ENCODE data around the gene KLHL29.
"Not testable (repeated sequence)": the region's sequence is repeated elsewhere in the genome, so short reads cannot be mapped to it uniquely, and the experiment has no call there.

Gene KLHL29

GRCh38 chr2:23384551-23385343, at the start of gene KLHL29:
TSS of gene KLHL29 (plus strand) at chr2:23385179. CDS start at chr2:23562197, 177,018 bp downstream.
- peak; percentile 51 for DNase-seq

DNA sequence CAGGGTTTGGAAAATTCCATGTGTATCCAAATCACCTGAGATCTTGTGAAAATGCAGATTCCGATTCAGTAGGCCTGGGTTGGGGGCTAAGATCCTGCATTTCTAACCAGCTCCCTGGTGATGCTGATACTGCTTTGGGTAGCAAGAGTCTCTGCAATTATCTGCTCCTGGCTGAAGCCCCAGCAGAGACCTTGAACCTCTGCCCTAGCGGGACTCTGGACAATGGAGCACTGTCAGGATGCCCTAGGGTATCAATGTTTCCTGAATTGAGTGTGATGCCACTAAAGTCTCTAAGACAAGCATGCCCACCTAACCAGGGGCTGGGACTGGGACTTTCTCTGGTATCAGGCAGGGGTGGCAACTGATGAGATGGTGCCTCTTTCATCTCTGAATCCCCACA, 49.4 kb upstream of the KLHL29 start:
- DNase-seq, result no peak

DNA sequence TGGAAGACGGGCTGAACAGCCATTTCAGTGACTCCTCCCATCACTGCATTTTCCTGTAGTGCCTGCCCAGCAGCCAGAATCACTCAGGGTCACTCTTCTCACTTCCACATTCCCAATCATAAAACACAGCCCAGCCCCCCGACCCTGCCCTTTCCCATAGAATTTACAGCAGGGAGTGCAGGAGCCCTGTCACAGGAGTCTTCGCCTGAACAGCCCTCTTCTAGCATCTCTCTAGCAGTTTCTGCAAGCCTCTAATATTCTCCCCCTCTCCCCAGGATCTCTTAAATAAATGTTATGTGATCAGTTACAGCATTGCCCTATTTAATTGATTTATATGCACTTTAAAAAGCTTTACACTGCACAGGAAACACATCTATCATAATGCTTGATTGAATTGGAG, 42.9 kb upstream of the KLHL29 start:
- DNase-seq, result no peak

DNA sequence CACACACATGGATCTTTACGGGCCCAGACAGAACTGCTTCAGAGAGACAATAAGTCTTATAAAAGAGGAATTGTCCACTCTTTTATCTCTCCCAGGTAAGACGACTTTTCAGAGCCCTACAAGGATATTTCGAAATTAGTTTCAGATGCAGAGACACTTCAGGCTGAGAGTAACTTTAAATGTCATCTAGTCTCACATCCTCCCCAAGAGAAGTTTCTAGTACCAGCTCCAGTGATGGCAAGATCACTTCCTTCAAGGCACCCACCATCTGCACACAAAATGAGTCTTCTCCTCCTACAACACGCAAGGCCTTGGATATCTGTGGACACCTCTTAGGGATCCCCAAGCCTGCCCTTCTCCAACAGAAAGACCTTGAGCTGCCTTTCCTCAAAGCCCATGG, 39.0 kb upstream of the KLHL29 start:
- no peak for DNase-seq

DNA sequence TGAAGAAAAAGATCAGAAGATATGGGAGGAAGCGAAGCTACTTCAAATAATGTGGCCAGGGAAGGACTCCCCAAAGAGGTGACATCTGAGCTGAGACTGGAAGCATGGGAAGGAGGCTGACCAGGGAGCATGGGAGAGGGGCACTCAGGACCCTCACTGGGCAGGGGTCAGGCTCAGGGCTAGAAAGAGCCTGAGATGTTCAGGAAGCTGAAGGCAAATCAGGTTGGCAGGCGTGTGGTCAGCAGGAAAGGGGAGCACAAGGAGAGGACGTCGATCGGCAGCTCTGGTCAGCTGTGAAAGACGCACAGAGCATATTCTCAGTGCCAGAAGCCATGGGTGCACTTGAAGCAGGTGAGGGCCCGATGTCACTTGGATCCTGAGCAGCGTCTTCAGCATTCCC, 38.2 kb upstream of the KLHL29 start:
- no peak for DNase-seq

- DNase-seq, result no peak
Measured at GRCh38 chr2:23347471-23348092, 37.4 kb upstream of the KLHL29 start.

DNA sequence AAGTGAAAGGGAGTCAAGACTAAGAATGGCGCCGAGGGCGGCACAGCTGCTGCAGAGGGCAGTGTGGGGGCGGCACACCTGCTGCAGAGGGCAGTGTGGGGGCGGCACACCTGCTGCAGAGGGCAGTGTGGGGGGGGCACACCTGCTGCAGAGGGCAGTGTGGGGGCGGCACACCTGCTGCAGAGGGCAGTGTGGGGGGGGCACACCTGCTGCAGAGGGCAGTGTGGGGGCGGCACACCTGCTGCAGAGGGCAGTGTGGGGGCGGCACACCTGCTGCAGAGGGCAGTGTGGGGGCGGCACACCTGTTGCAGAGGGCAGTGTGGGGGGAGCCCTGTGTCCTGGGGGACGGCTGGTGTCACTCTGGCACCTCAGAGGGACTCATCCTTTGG, 36.9 kb upstream of the KLHL29 start:
- not testable (repeated sequence) for DNase-seq

DNA sequence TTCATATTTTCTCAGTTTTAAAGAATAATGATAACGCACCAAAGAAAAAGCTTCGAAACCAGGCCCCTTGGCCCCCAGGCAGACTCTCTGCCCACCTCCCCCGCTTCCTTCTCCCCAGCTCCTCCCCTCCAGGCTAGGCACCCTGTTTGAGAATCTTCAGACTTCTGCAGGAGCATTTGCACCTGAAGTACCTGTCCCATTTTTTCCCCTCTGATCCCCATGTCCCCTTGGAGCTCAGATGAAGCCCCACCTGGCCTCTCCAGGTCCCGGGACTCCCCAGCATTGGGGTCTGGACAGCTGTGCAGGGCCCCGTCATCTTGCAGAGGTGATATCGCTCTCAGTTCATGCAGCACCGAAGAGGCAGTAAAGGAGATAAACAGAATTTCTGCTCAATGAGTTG, 35.5 kb upstream of the KLHL29 start:
- DNase-seq, result no peak

DNA sequence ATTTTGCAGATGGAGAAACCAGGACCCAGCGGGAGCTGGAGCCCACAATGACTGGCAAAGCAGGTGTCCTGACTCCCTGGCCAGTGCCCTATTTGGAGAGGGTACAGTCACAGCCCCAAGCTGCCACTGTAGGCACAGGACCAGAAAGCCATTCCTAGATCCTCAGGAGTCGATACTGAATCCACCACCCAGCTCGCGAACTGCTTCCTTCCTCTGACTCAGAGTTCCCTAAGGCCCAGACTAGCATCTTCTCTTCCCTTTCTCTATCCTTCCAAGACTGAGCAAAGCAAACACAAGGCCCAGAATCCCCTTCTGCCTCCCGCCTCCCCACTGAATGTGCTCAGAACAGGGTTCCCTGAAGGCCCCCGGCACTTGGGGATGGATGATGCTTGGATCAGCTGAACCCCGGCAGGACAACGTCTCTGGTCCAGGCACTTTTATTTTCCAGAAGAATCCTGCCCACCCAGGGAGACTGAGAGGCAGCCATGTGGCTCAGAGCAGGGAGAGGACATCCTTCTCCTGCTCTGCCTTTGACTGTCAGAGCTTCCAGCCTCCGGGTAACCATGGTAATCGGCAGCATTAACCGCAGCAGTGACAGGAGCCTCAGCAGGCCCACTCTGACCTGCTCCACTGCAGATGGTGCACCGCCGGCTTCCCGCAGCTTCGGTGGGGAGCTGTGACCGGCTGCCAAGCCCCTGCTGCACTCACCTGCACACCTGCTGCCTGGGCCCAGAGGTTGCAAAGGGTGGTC, 34.8 kb upstream of the KLHL29 start:
- no peak for DNase-seq

DNA sequence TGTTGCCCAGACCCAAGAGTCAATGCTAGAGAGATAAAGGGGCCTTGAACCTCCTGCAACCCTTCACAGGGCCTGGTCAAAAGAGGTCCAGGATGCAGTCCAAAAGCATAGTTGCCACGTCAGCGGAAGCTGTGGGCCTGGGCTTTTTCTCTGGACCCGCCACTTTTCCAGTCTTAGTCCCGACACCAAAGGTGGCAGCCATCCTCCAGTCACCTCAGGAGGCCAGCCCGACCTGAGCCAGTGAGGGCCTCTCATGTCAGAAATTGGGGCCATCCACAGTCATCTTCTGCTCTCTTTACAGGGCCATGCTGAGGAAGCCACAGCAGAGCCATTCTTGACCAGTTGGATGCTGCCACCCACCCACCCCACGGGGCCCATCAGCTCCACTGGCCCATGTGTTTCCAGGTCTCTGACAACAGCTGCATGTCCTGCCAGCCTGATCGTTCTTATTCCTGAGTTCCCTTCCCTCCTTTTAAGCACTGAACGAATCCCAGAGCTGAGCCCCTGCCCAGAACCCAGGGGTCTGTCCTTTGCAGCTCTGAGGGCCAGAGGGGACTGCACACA, 34.1 kb upstream of the KLHL29 start:
- no peak for DNase-seq

- DNase-seq, result peak; percentile 44
Measured at GRCh38 chr2:23351388-23352141, 33.4 kb upstream of the KLHL29 start.

- DNase-seq, result no peak
Measured at GRCh38 chr2:23354554-23354953, 30.4 kb upstream of the KLHL29 start.

- peak; percentile 27 for DNase-seq
Measured at GRCh38 chr2:23355001-23355400, 30.0 kb upstream of the KLHL29 start.

GRCh38 chr2:23356711-23357110, 28.3 kb upstream of the KLHL29 start:
- no peak for DNase-seq

DNA sequence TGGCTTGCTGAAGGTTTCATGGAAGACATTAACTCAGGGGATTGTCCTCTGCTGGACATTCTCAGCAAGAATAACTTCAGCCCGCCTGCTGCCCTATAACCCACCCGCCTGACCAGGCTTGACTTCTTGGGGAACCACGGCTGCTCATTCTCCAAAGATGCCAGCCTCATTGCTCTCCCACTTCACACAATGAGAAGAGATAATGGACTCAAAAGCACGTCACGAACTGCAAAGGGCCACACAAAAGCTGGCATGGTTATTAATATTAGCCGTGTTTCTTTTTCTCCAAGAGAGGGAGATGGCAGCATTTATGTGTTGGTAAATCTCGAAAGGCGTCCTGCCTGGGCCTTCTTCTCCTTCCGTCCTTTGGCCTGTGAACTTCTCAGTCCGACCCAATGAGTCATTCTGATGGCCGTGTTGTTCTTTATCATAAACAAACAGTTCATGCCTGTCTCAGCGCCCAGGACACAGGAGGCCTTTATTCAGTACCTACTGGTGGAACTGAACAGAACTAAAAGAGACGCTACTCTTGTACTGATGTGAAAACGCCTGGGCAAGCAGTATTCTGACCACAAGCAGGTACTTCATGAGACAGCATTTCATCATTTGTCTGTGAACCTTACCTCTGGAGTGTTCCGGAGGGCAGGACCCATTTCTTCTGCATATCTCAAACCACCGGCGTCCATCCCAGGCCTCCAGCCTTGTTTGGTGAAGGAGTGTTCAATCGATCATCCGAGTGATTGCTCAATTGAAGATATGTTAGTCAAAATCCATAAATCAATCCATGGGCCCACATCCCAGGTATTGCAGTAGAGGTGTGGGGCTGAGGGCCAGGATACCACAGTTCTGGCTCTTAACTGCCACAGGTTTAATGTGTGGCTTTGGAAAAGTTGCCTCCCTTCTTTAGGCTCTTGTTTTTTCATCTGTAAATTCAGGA, 25.1 kb upstream of the KLHL29 start:
- DNase-seq, result no peak

- peak; percentile 13 for DNase-seq
Measured at GRCh38 chr2:23360571-23361125, 24.3 kb upstream of the KLHL29 start.

DNA sequence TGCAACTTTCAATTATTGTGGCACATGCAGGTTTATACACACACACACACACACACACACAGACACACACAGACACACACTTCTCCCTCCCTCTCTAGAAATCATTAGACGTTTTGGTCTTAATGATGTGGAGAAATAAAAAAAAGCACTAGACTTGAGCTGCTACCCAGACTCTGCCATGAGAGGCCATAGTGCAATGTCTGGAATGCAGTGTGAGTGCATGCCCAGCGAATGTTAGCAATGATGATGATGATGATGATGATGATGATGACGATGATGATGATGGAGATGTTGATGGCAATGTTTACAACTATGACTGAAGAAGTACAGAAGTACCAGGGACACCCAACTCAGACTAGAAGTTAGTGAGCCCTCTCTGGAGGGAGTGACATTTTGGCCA, 23.8 kb upstream of the KLHL29 start:
- no peak for DNase-seq

DNA sequence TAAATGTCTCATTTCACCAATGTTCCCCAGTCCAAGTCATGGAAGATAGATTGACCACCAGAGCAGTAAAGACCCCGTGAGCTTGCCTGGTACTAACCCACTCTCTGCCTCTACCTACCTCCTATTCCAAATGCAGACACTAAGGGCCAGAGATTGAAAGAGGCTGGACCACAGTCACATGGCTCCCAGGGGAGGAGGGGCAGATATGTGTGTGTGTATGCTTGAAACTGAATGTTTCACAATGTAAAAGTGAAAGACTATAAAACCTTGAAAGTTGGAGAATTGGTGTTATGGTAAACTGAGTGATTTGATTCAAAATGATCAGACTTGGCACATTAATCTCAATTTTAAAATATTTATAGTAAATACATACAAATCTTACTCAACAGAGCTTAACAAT, 21.7 kb upstream of the KLHL29 start:
- DNase-seq, result no peak

DNA sequence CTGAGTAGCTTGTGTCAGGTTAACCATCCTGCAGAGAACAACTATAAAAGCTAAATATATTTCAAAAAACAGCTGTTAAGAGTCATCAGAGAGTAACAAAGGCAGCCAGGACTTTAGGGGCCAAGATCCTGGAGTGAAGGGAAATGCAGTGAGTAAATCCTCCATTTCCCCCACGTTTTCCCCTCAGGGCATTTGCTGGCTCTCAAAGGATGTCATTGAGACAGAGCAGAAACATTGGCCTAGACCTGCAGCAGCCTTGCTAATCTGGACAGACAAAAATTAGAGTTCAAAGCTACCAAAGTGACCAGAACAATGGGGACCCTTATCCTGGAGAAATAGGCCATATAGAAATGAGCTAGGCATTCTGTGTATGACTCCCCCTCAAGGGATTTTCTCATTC, 21.1 kb upstream of the KLHL29 start:
- DNase-seq, result no peak

- DNase-seq, result no peak
Measured at GRCh38 chr2:23366720-23367119, 18.3 kb upstream of the KLHL29 start.

DNA sequence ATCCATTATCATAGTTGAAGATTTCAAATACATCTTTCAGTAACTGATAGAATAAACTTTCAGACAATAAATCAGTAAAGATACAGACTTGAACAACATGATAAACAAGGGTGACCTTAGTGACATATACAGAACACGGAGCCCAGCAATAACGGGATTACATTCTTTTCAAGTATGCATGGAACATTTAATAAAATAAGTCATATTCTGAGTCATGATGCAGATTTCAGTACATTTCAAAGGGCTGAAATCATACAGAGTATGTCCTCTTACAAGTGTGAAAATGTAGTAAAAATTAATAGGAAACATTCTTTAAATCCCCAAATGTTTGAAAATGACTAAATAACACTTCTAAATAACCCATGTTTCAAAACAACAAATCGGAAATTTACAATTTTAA, 17.2 kb upstream of the KLHL29 start:
- no peak for DNase-seq

Data from inflammatory macrophage treated with lipopolysaccharide for 4 hours (primary cell).